ENCODE results near the gene RNF220. TPM values are rescaled to one million over a fixed set of nuclear protein-coding genes. Genes with fewer than 3 reads are reported as not detected.

Gene RNF220
- total RNA-seq, 1 experiment from 2014 or later, result 92.4 TPM

GRCh38 chr1:44539991-44540730, 135.1 kb downstream of the RNF220 start:
- Mint-ChIP-seq H3K27ac (ENCODE audit: unreplicated experiment) (no peak overlapping the region), H3K4me3 (ENCODE audit: unreplicated experiment) (no peak overlapping the region), H3K9me3 (ENCODE audit: unreplicated experiment) (no peaks in the 10 kb centered on the region), H3K27me3 (ENCODE audit: insufficient read depth, unreplicated experiment) (no peaks in the 10 kb centered on the region), H3K4me1 (ENCODE audit: low read depth, unreplicated experiment) (peaks cover 10% of the 10 kb centered on the region), H3K36me3 (ENCODE audit: insufficient read depth, unreplicated experiment) (no peaks in the 10 kb centered on the region)
- TF ChIP-seq, protein P1, sequence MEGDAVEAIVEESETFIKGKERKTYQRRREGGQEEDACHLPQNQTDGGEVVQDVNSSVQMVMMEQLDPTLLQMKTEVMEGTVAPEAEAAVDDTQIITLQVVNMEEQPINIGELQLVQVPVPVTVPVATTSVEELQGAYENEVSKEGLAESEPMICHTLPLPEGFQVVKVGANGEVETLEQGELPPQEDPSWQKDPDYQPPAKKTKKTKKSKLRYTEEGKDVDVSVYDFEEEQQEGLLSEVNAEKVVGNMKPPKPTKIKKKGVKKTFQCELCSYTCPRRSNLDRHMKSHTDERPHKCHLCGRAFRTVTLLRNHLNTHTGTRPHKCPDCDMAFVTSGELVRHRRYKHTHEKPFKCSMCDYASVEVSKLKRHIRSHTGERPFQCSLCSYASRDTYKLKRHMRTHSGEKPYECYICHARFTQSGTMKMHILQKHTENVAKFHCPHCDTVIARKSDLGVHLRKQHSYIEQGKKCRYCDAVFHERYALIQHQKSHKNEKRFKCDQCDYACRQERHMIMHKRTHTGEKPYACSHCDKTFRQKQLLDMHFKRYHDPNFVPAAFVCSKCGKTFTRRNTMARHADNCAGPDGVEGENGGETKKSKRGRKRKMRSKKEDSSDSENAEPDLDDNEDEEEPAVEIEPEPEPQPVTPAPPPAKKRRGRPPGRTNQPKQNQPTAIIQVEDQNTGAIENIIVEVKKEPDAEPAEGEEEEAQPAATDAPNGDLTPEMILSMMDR (IDR thresholded peaks at IDR 0.05; ENCODE audit: insufficient read depth in 1 of 2, low read depth in 1 of 2, low read length in 1 of 2, severe bottlenecking in 1 of 2, unreplicated experiment in 1 of 2), result no peak
- no peaks in the 10 kb centered on the region for H3K36me3 ChIP-seq (ENCODE audit: control insufficient read depth, insufficient read depth, low read length)
- intact Hi-C loops (cut with micrococcal nuclease; ENCODE audit: unreplicated experiment), result no loop called here
- H3K9me3 ChIP-seq, result no peaks in the 10 kb centered on the region
- no TSS peak for BruUV-seq (replicated peaks)
- H3K27me3 ChIP-seq (replicated peaks; ENCODE audit: control insufficient read depth, insufficient read depth, low read length), result no peaks in the 10 kb centered on the region
- ChIA-PET CTCF (no interaction called here), POLR2A (no interaction called here)
- H3K4me1 ChIP-seq, result peaks cover 6% of the 10 kb centered on the region; the same call in 1 of the 2 replicates
- no peak overlapping the region for H3K4me3 ChIP-seq (ENCODE audit: low read depth, low read length)
- DNase-seq, result no peak

DNA sequence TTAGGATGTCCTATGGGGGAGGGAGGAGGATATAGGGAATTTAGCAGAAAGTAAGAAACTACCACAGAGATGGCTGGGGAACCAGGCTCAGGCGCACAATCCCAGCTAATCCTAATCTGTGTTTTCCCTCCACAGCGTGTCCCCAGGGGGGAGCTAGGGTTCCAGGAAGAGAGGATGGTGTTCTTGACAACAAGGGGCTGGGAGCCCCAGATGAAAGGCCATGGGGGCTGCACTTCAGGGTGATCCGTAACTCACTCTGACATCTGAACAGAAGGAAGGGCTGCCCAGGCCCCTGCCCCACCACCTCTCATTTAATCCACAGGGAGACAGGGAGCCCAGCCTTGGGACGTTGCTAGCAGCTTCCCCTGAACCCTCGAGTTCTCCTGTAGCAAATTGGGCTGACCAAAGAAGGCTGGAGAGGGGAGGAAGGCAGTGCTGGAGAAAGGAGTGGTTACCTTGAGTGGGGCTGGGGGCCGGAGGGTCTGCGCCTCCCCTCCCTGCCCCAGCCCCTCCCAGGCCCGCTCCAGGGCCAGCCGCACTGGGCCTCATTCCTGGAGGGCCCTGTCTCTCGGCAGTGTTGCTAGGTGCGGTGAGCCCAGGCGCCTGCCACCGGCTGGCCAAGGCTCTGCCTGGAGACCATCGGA, 137.5 kb downstream of the RNF220 start:
- Mint-ChIP-seq H3K27me3 (ENCODE audit: insufficient read depth, unreplicated experiment) (no peaks in the 10 kb centered on the region), H3K4me1 (ENCODE audit: low read depth, unreplicated experiment) (peaks cover 2% of the 10 kb centered on the region), H3K27ac (ENCODE audit: unreplicated experiment) (no peak overlapping the region), H3K9me3 (ENCODE audit: unreplicated experiment) (no peaks in the 10 kb centered on the region), H3K4me3 (ENCODE audit: unreplicated experiment) (no peak overlapping the region), H3K36me3 (ENCODE audit: insufficient read depth, unreplicated experiment) (no peaks in the 10 kb centered on the region)
- no peaks in the 10 kb centered on the region for H3K27me3 ChIP-seq (replicated peaks; ENCODE audit: control insufficient read depth, insufficient read depth, low read length)
- no peaks in the 10 kb centered on the region for H3K9me3 ChIP-seq
- POLR2A ChIA-PET, result no interaction called here
- no TSS peak for BruUV-seq (replicated peaks)
- DNase-seq, result no peak
- CTCF ChIA-PET, result no interaction called here
- TF ChIP-seq, protein P1 (IDR thresholded peaks at IDR 0.05; ENCODE audit: insufficient read depth in 1 of 2, low read depth in 1 of 2, low read length in 1 of 2, severe bottlenecking in 1 of 2, unreplicated experiment in 1 of 2), result no peak
- H3K4me1 ChIP-seq, result peaks cover 6% of the 10 kb centered on the region; the same call in 1 of the 2 replicates
- H3K4me3 ChIP-seq (ENCODE audit: low read depth, low read length), result no peak overlapping the region
- no peaks in the 10 kb centered on the region for H3K36me3 ChIP-seq (ENCODE audit: control insufficient read depth, insufficient read depth, low read length)
- intact Hi-C loops (cut with micrococcal nuclease; ENCODE audit: unreplicated experiment), result no loop called here

DNA sequence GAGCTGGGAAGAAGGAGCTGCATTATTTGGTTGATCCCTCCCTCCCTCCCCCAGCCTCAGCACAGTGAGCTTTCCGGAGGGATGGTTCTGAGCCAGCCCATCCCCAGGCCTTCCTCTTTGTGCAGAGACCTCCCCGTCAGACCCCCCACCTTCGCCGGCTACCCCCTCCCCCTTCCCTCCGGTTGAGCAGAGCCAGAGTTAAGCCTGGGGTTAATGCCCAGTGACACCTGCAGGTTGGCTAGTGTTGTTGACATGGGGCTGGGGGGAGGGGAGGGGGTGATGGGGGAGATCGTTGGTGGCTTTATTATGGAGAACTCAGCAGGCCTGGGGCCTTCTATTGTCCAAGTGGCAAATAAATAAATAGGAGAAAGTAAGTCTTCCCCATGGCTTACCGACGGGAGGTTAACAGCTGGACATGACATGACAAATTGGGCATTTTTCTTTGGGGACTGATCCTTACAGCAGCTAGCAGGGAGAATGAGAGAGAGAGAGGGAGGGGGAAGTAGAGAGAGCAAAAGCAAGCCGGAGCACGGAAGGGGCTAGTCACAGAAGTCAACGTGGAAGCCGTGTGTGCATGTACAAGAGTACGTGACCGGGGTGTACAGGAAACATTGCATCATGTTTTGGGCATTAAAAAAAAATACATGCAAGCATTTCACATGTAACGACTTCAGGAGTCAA, 138.1 kb downstream of the RNF220 start:
- POLR2A ChIA-PET, result no interaction called here
- no peak for DNase-seq
- no TSS peak for BruUV-seq (replicated peaks)
- Histone ChIP-seq H3K4me3 (ENCODE audit: low read depth, low read length) (no peak overlapping the region), H3K4me1 (peaks cover under 1% of the 10 kb centered on the region; the same call in 1 of the 2 replicates), H3K27me3 (replicated peaks; ENCODE audit: control insufficient read depth, insufficient read depth, low read length) (no peaks in the 10 kb centered on the region), H3K9me3 (no peaks in the 10 kb centered on the region), H3K36me3 (ENCODE audit: control insufficient read depth, insufficient read depth, low read length) (no peaks in the 10 kb centered on the region)
- Mint-ChIP-seq H3K9me3 (ENCODE audit: unreplicated experiment) (no peaks in the 10 kb centered on the region), H3K36me3 (ENCODE audit: insufficient read depth, unreplicated experiment) (no peaks in the 10 kb centered on the region), H3K4me3 (ENCODE audit: unreplicated experiment) (no peak overlapping the region), H3K27ac (ENCODE audit: unreplicated experiment) (no peak overlapping the region), H3K4me1 (ENCODE audit: low read depth, unreplicated experiment) (no peaks in the 10 kb centered on the region), H3K27me3 (ENCODE audit: insufficient read depth, unreplicated experiment) (peaks cover 3% of the 10 kb centered on the region)
- TF ChIP-seq, protein P1 (IDR thresholded peaks at IDR 0.05; ENCODE audit: insufficient read depth in 1 of 2, low read depth in 1 of 2, low read length in 1 of 2, severe bottlenecking in 1 of 2, unreplicated experiment in 1 of 2), result no peak
- CTCF ChIA-PET, result no interaction called here
- intact Hi-C loops (cut with micrococcal nuclease; ENCODE audit: unreplicated experiment), result no loop called here

Measured in Caco-2 (cell line).